H9 (cell line): Measurements from ENCODE around the gene ATP6V1B1. TPM values are rescaled to one million over a fixed set of nuclear protein-coding genes. Genes with fewer than 3 reads are reported as not detected.

Experiments used
- DNase-seq: peaks from one replicate; pipeline ENCODE4 v3.0.0-alpha.2; 2017
- H2AFZ ChIP-seq: one replicate; pipeline ENCODE4 v1.6.1; 2013; ENCODE audit warnings: mild to moderate bottlenecking, low read length, control low read depth, moderate library complexity
- H2AK5ac ChIP-seq: 2 replicates; pipeline ENCODE4 v1.6.1; 2013; ENCODE audit warnings: low read length, control low read depth, mixed read lengths; ENCODE audit not compliant: insufficient read length
- H2BK120ac ChIP-seq: one replicate; pipeline ENCODE4 v1.6.1; 2013; ENCODE audit warnings: low read depth, mild to moderate bottlenecking, low read length, control low read depth, inconsistent platforms; ENCODE audit not compliant: poor library complexity, severe bottlenecking
- H2BK12ac ChIP-seq: 2 replicates; pipeline ENCODE4 v1.6.1; 2013; ENCODE audit warnings: low read length, control low read depth, mixed read lengths, low read depth; ENCODE audit not compliant: insufficient read length
- H2BK15ac ChIP-seq: 2 replicates; pipeline ENCODE4 v1.6.1; 2013; ENCODE audit warnings: low read depth, low read length, control low read depth
- H2BK20ac ChIP-seq: one replicate; pipeline ENCODE4 v1.6.1; 2013; ENCODE audit warnings: low read depth, mild to moderate bottlenecking, low read length, control low read depth, inconsistent platforms; ENCODE audit not compliant: poor library complexity, severe bottlenecking
- H2BK5ac ChIP-seq: 2 replicates; pipeline ENCODE4 v1.6.1; 2013; ENCODE audit warnings: low read length, control low read depth, mixed read lengths; ENCODE audit not compliant: insufficient read length
- H3K14ac ChIP-seq: 2 replicates; pipeline ENCODE4 v1.6.1; 2013; ENCODE audit warnings: low read length, control low read depth; ENCODE audit not compliant: insufficient read depth
- H3K18ac ChIP-seq: 2 replicates; pipeline ENCODE4 v1.6.1; 2013; ENCODE audit warnings: low read depth, mild to moderate bottlenecking, mixed read lengths, low read length, control low read depth; ENCODE audit not compliant: insufficient read length
- H3K23ac ChIP-seq: 2 replicates; pipeline ENCODE4 v1.6.1; 2013; ENCODE audit warnings: low read length, control low read depth, mixed read lengths, low read depth; ENCODE audit not compliant: insufficient read length
- H3K23me2 ChIP-seq: 2 replicates; pipeline ENCODE4 v1.6.1; 2013; ENCODE audit warnings: low read depth, mild to moderate bottlenecking, mixed read lengths, low read length, control low read depth; ENCODE audit not compliant: insufficient read length, poor library complexity, severe bottlenecking
- H3K27ac ChIP-seq: 2 replicates; pipeline ENCODE4 v1.5.1; 2013; ENCODE audit warnings: low read length, control low read depth, mixed read lengths, low read depth; ENCODE audit not compliant: insufficient read length
- H3K27me3 ChIP-seq: 2 replicates; pipeline ENCODE4 v1.6.1; 2013; ENCODE audit warnings: low read length, control low read depth, inconsistent platforms; ENCODE audit not compliant: insufficient read depth
- H3K4ac ChIP-seq: 2 replicates; pipeline ENCODE4 v1.6.1; 2013; ENCODE audit warnings: low read depth, mild to moderate bottlenecking, control low read depth, inconsistent platforms, low read length, moderate library complexity
- H3K4me1 ChIP-seq: 2 replicates; pipeline ENCODE4 v1.6.1; 2013; ENCODE audit warnings: low read length, control low read depth, inconsistent platforms; ENCODE audit not compliant: insufficient read depth
- H3K4me2 ChIP-seq: 2 replicates; pipeline ENCODE4 v1.6.1; 2013; ENCODE audit warnings: low read length, control low read depth, mixed read lengths; ENCODE audit not compliant: insufficient read length, insufficient read depth
- H3K56ac ChIP-seq: 2 replicates; pipeline ENCODE4 v1.6.1; 2013; ENCODE audit warnings: low read depth, mild to moderate bottlenecking, mixed read lengths, low read length, control low read depth; ENCODE audit not compliant: insufficient read length
- H3K79me1 ChIP-seq: 2 replicates; pipeline ENCODE4 v1.6.1; 2013; ENCODE audit warnings: low read depth, mild to moderate bottlenecking, moderate library complexity, low read length, control low read depth, inconsistent platforms; ENCODE audit not compliant: insufficient read depth, poor library complexity, severe bottlenecking
- H3K79me2 ChIP-seq: 2 replicates; pipeline ENCODE4 v1.6.1; 2013; ENCODE audit warnings: low read length, control low read depth, inconsistent platforms; ENCODE audit not compliant: insufficient read depth
- H3K9ac ChIP-seq: 2 replicates; pipeline ENCODE4 v1.6.1; 2013; ENCODE audit warnings: low read length, control low read depth, mixed read lengths; ENCODE audit not compliant: insufficient read length; ENCODE audit errors: extremely low read depth
- H3K9me3 ChIP-seq: one replicate; pipeline ENCODE4 v1.6.1; 2013; ENCODE audit warnings: low read depth, low read length, inconsistent platforms; ENCODE audit not compliant: control insufficient read depth
- H3T11ph ChIP-seq: one replicate; pipeline ENCODE4 v1.6.1; 2013; ENCODE audit warnings: mild to moderate bottlenecking, low read length, control low read depth, inconsistent platforms
- H4K20me1 ChIP-seq: one replicate; pipeline ENCODE4 v1.6.1; 2013; ENCODE audit not compliant: control insufficient read depth, insufficient read length, insufficient read depth
- H4K5ac ChIP-seq: 2 replicates; pipeline ENCODE4 v1.6.1; 2013; ENCODE audit warnings: low read depth, mild to moderate bottlenecking, mixed read lengths, low read length, control low read depth; ENCODE audit not compliant: insufficient read length
- H4K8ac ChIP-seq: replicated peaks from 2 replicates; pipeline ENCODE4 v1.6.1; 2013; ENCODE audit warnings: low read length, control low read depth, mixed read lengths, low read depth; ENCODE audit not compliant: insufficient read length
- H4K91ac ChIP-seq: 2 replicates; pipeline ENCODE4 v1.6.1; 2013; ENCODE audit warnings: low read depth, mild to moderate bottlenecking, moderate library complexity, mixed read lengths, low read length, control low read depth; ENCODE audit not compliant: insufficient read length
- H3K27ac Mint-ChIP-seq, 3 experiments: 2 replicates in 2 of 3; 3 replicates in 1 of 3; pipeline ENCODE4 v1.8.0; 2020 to 2021; ENCODE audit warnings: mixed read lengths in 3 of 3, mild to moderate bottlenecking in 1 of 3, moderate library complexity in 1 of 3
- H3K27me3 Mint-ChIP-seq: 2 replicates; pipeline ENCODE4 v1.8.0; 2021; ENCODE audit warnings: low read depth, mild to moderate bottlenecking, moderate library complexity, mixed read lengths
- H3K36me3 Mint-ChIP-seq, 3 experiments: 2 replicates in 2 of 3; 3 replicates in 1 of 3; pipeline ENCODE4 v1.8.0; 2020 to 2021; ENCODE audit warnings: low read depth in 3 of 3, mixed read lengths in 3 of 3; ENCODE audit not compliant: insufficient read depth in 1 of 3
- H3K4me1 Mint-ChIP-seq, 2 experiments: 2 replicates each; pipeline ENCODE4 v1.8.0; 2020; ENCODE audit warnings: mixed read lengths in 2 of 2
- H3K4me3 Mint-ChIP-seq, 2 experiments: 2 replicates in 1 of 2; 3 replicates in 1 of 2; pipeline ENCODE4 v1.8.0; 2020 to 2021; ENCODE audit warnings: mild to moderate bottlenecking in 2 of 2, mixed read lengths in 2 of 2, moderate library complexity in 1 of 2
- H3K9me3 Mint-ChIP-seq, 2 experiments: 2 replicates in 1 of 2; 3 replicates in 1 of 2; pipeline ENCODE4 v1.8.0; 2020; ENCODE audit warnings: mild to moderate bottlenecking in 2 of 2, mixed read lengths in 2 of 2, moderate library complexity in 1 of 2
- WGBS: extraction: QIAGEN DNeasy Blood & Tissue Kit; methylation state at CpG from one replicate; pipeline ENCODE4 v1.1.7; 2013; ENCODE audit warnings: missing lambda C conversion rate, low lambda C conversion rate, mixed read lengths; ENCODE audit not compliant: insufficient read length; ENCODE audit errors: extremely low coverage; 5-methylcytosine and 5-hydroxymethylcytosine counted together
- total RNA-seq: library from RNA; stranded (reverse); gene quantifications from 2 replicates; pipeline ENCODE4 v1.2.1, GENCODE V29; 2021
- TF ChIP-seq, protein P1 (sequence below): fragments of 200-600 bp; sonication (generic); conservative IDR thresholded peaks from 3 replicates; pipeline ENCODE4 v1.8.0; 2021; ENCODE audit warnings: antibody characterized with exemption, mild to moderate bottlenecking

Gene ATP6V1B1
- total RNA-seq, 1 experiment from 2014 or later = not detected

- H2AFZ ChIP-seq = no peak overlapping the region
- H3K79me1 ChIP-seq = no peaks in the 10 kb centered on the region
- Mint-ChIP-seq H3K4me1 (peaks cover 17 to 32% of the 10 kb centered on the region in 2 experiments), H3K4me3 (peak overlapping the region in 1 of 2 experiments; percentile 76; a peak in 3 of 5 replicates), H3K36me3 (no peaks in the 10 kb centered on the region; a peak in 1 of 7 replicates), H3K9me3 (no peaks in the 10 kb centered on the region; a peak in 1 of 5 replicates), H3K27ac (no peak overlapping the region), H3K27me3 (peaks cover 100% of the 10 kb centered on the region)
- no peak overlapping the region for H2AK5ac ChIP-seq
- no peak overlapping the region for H2BK120ac ChIP-seq
- no peak overlapping the region for H3K56ac ChIP-seq
- peak overlapping the region; percentile 32 for H3K4me2 ChIP-seq
- no peak overlapping the region for H2BK12ac ChIP-seq
- no peak overlapping the region for H4K91ac ChIP-seq
- H2BK20ac ChIP-seq = no peak overlapping the region
- no peak overlapping the region for H3T11ph ChIP-seq
- no peak for DNase-seq
- H3K4me1 ChIP-seq = no peaks in the 10 kb centered on the region; the same call in 1 of the 2 replicates
- H2BK5ac ChIP-seq = no peak overlapping the region
- no peaks in the 10 kb centered on the region for H3K23me2 ChIP-seq
- H3K27ac ChIP-seq = no peak overlapping the region
- no peak overlapping the region for H3K14ac ChIP-seq
- H3K4ac ChIP-seq = no peak overlapping the region
- no peak overlapping the region for H2BK15ac ChIP-seq
- no peak overlapping the region for H4K8ac ChIP-seq
- no peaks in the 10 kb centered on the region for H3K9me3 ChIP-seq
- no peaks in the 10 kb centered on the region for H3K79me2 ChIP-seq
- H3K18ac ChIP-seq = no peak overlapping the region
- H4K5ac ChIP-seq = no peak overlapping the region
- H3K9ac ChIP-seq = no peak overlapping the region
- H3K23ac ChIP-seq = no peak overlapping the region
- H3K27me3 ChIP-seq = peaks cover 67% of the 10 kb centered on the region
- no CpG with 5 or more reads among the region's 40 CpGs for WGBS
- no peaks in the 10 kb centered on the region for H4K20me1 ChIP-seq
- TF ChIP-seq, protein P1, sequence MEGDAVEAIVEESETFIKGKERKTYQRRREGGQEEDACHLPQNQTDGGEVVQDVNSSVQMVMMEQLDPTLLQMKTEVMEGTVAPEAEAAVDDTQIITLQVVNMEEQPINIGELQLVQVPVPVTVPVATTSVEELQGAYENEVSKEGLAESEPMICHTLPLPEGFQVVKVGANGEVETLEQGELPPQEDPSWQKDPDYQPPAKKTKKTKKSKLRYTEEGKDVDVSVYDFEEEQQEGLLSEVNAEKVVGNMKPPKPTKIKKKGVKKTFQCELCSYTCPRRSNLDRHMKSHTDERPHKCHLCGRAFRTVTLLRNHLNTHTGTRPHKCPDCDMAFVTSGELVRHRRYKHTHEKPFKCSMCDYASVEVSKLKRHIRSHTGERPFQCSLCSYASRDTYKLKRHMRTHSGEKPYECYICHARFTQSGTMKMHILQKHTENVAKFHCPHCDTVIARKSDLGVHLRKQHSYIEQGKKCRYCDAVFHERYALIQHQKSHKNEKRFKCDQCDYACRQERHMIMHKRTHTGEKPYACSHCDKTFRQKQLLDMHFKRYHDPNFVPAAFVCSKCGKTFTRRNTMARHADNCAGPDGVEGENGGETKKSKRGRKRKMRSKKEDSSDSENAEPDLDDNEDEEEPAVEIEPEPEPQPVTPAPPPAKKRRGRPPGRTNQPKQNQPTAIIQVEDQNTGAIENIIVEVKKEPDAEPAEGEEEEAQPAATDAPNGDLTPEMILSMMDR = no peak
These were observed 28.3 kb upstream of the ATP6V1B1 start for GRCh38 chr2:70907130-70908057.
